ENCODE data around the gene ZNF3. TPM values are rescaled to one million over a fixed set of nuclear protein-coding genes. Genes with fewer than 3 reads are reported as not detected.

Gene ZNF3
- total RNA-seq, 1 donor from 2014 or later, result 44.4 TPM

GRCh38 chr7:100089458-100090196 lies 8.1 kb upstream of the ZNF3 start:
- FAIRE-seq (no peak), DNase-seq (ENCODE audit: low spot score in 2 of 2) (no peak)

- FAIRE-seq, result no peak
- DNase-seq (ENCODE audit: low spot score in 2 of 2), result peak; percentile 90 to 92
These were observed 7.3 kb upstream of the ZNF3 start, which contains the start of gene COPS6 for GRCh38 chr7:100088621-100089457. Gene COPS6 (plus strand): TSS chr7:100088969. CDS start chr7:100088991, 22 bp downstream.

GRCh38 chr7:100088095-100088620 lies 6.6 kb upstream of the ZNF3 start:
- DNase-seq (ENCODE audit: low spot score in 2 of 2), result no peak
- no peak for FAIRE-seq

- DNase-seq (ENCODE audit: low spot score in 2 of 2), result no peak
These were observed 5.7 kb upstream of the ZNF3 start for GRCh38 chr7:100087055-100087750.

GRCh38 chr7:100085515-100085914 lies 4.0 kb upstream of the ZNF3 start:
- DNase-seq (ENCODE audit: low spot score in 2 of 2) (no peak), FAIRE-seq (no peak)

More at GRCh38 chr7:100087055-100087750, 5.7 kb upstream of the ZNF3 start:
- FAIRE-seq, result no peak

GRCh38 chr7:100082978-100083377 lies 1.5 kb upstream of the ZNF3 start:
- no peak for DNase-seq (ENCODE audit: low spot score in 2 of 2)
- FAIRE-seq, result no peak

GRCh38 chr7:100080907-100081534 lies 502 bp downstream of the ZNF3 start:
- DNase-seq (ENCODE audit: low spot score in 2 of 2), result no peak
- FAIRE-seq, result no peak

- FAIRE-seq, result no peak
- DNase-seq (ENCODE audit: low spot score in 2 of 2), result no peak
These were observed 2.4 kb downstream of the ZNF3 start for GRCh38 chr7:100079024-100079560.

- FAIRE-seq, result no peak
These were observed 4.3 kb downstream of the ZNF3 start for GRCh38 chr7:100077205-100077604.

GRCh38 chr7:100075418-100075817 lies 6.1 kb downstream of the ZNF3 start:
- FAIRE-seq, result no peak

More at GRCh38 chr7:100077205-100077604, 4.3 kb downstream of the ZNF3 start:
- no peak for DNase-seq (ENCODE audit: low spot score in 2 of 2)

GRCh38 chr7:100074841-100075240 lies 6.7 kb downstream of the ZNF3 start:
- no peak for DNase-seq (ENCODE audit: low spot score in 2 of 2)
- FAIRE-seq, result no peak

More at GRCh38 chr7:100075418-100075817, 6.1 kb downstream of the ZNF3 start:
- no peak for DNase-seq (ENCODE audit: low spot score in 2 of 2)

- no peak for DNase-seq (ENCODE audit: low spot score in 2 of 2)
These were observed 9.1 kb downstream of the ZNF3 start for GRCh38 chr7:100072462-100072861.

GRCh38 chr7:100071018-100071723 lies 10.4 kb downstream of the ZNF3 start:
- no peak for FAIRE-seq
- DNase-seq (ENCODE audit: low spot score in 2 of 2), result no peak

More at GRCh38 chr7:100072462-100072861, 9.1 kb downstream of the ZNF3 start:
- no peak for FAIRE-seq

- DNase-seq (ENCODE audit: low spot score in 2 of 2) (no peak), FAIRE-seq (no peak)
These were observed 11.5 kb downstream of the ZNF3 start for GRCh38 chr7:100069991-100070390.

- peak in 1 of 2 donors; percentile 22 for DNase-seq (ENCODE audit: low spot score in 2 of 2)
- no peak for FAIRE-seq
These were observed 14.6 kb downstream of the ZNF3 start for GRCh38 chr7:100066953-100067352.

GRCh38 chr7:100065452-100066186 lies 15.9 kb downstream of the ZNF3 start:
- DNase-seq (ENCODE audit: low spot score in 2 of 2), result no peak
- no peak for FAIRE-seq

- FAIRE-seq, result no peak
These were observed 17.4 kb downstream of the ZNF3 start for GRCh38 chr7:100064162-100064561.

GRCh38 chr7:100063376-100063775 lies 18.1 kb downstream of the ZNF3 start:
- no peak for FAIRE-seq
- DNase-seq (ENCODE audit: low spot score in 2 of 2), result no peak

More at GRCh38 chr7:100064162-100064561, 17.4 kb downstream of the ZNF3 start:
- DNase-seq (ENCODE audit: low spot score in 2 of 2), result no peak

Measured in frontal cortex (tissue), 4 donors.